ENCODE results near the gene RSPH4A.

DNA sequence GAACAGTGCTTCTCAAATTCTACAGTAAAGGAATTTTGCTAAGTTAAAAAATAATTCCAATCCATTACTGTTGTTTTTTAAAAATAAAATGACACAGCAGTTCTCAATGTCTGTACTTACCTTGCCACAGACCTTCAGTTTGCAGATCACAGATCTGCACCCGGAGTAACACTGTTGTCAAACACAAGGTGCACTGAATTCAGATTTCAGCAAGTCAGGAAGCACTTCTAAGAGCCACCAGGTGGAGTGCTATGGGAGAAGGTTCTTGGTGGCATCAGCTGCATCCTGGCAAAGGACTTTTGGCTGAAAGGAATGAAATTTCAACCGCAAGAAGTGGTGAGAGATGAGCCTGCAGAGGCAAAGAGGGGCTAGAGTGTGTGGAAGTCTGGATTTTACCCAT lies 17.4 kb downstream of the RSPH4A start:
- TF ChIP-seq, protein P1, sequence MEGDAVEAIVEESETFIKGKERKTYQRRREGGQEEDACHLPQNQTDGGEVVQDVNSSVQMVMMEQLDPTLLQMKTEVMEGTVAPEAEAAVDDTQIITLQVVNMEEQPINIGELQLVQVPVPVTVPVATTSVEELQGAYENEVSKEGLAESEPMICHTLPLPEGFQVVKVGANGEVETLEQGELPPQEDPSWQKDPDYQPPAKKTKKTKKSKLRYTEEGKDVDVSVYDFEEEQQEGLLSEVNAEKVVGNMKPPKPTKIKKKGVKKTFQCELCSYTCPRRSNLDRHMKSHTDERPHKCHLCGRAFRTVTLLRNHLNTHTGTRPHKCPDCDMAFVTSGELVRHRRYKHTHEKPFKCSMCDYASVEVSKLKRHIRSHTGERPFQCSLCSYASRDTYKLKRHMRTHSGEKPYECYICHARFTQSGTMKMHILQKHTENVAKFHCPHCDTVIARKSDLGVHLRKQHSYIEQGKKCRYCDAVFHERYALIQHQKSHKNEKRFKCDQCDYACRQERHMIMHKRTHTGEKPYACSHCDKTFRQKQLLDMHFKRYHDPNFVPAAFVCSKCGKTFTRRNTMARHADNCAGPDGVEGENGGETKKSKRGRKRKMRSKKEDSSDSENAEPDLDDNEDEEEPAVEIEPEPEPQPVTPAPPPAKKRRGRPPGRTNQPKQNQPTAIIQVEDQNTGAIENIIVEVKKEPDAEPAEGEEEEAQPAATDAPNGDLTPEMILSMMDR (IDR thresholded peaks at IDR 0.05), result no peak
- TF ChIP-seq POLR2A (IDR thresholded peaks at IDR 0.05), result no peak
- TF ChIP-seq EP300 (IDR thresholded peaks at IDR 0.05), result no peak
- no peak for TF ChIP-seq POLR2AphosphoS5 (IDR thresholded peaks at IDR 0.05)
